Left ventricle myocardium inferior (tissue), 1 donor: ENCODE measurements around the gene PDIA2. TPM values are rescaled to one million over a fixed set of nuclear protein-coding genes. Genes with fewer than 3 reads are reported as not detected.
A peak's percentile ranks its signal among the peaks of the same experiment; 100 is the strongest.

Experiments used
- DNase-seq: peaks from one replicate; pipeline ENCODE4 v3.0.0-alpha.2; 2020
- H3K27ac ChIP-seq: fragments of 200-600 bp; replicated peaks from 2 replicates; pipeline ENCODE4 v1.8.0; 2021
- H3K27me3 ChIP-seq: fragments of 200-600 bp; 2 replicates; pipeline ENCODE4 v1.8.0; 2021; ENCODE audit warnings: low read depth
- H3K36me3 ChIP-seq: fragments of 200-600 bp; 2 replicates; pipeline ENCODE4 v1.8.0; 2021
- H3K4me1 ChIP-seq: fragments of 200-600 bp; 2 replicates; pipeline ENCODE4 v1.8.0; 2021
- H3K4me3 ChIP-seq: fragments of 200-600 bp; 2 replicates; pipeline ENCODE4 v1.8.0; 2021; ENCODE audit warnings: mild to moderate bottlenecking, moderate library complexity
- H3K9me3 ChIP-seq: fragments of 200-600 bp; replicated peaks from 2 replicates; pipeline ENCODE4 v1.8.0; 2021
- intact Hi-C: fragments of 100-400 bp; cut with micrococcal nuclease; formaldehyde crosslinking; loops from one replicate; pipeline ENCODE4 v1.11.0; 2022
- total RNA-seq: library from RNA; stranded (reverse); fragmentation: NEBNext Ultra II Directional; extraction: Animal tissue kit (Norgen Biotek cat#: 25700); gene quantifications from one replicate; pipeline ENCODE4 v1.2.1, GENCODE V29; 2021
- TF ChIP-seq, protein P1 (sequence below): fragments of 200-600 bp; IDR thresholded peaks from 2 replicates; pipeline ENCODE4 v1.8.0; 2021; ENCODE audit warnings: antibody characterized with exemption, mild to moderate bottlenecking, borderline replicate concordance
- donor health status: DM: no; HTN: yes; CAD: no; lungs with severe emphysema.

PDIA2 gene
- total RNA-seq, 1 donor from 2014 or later = 1.6 TPM

DNA sequence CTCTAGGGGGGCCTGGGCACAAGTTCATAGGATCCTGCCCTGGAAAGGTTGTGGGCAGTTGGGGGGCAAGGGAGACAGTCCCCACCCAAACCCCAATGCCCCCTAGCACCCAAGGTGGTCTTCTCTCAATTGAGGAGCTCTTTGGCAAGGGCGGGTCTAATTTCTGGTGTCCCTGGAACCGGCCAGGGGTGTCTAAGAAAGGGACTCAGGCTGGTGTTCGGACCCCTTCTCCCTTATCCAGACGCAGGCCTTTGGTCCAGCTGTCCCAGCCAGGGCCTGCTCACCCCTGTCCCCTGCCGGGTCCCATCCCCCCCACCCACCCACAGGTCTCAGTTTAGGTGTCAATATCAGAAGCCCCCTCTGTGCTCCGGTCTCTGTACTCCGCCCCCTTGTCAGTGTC, 3.4 kb upstream of the PDIA2 start:
- Histone ChIP-seq H3K36me3 (no peaks in the 10 kb centered on the region), H3K4me3 (no peak overlapping the region), H3K27ac (no peak overlapping the region), H3K27me3 (peaks cover 23% of the 10 kb centered on the region), H3K4me1 (peaks cover 40% of the 10 kb centered on the region), H3K9me3 (no peaks in the 10 kb centered on the region)
- DNase-seq = no peak
- TF ChIP-seq, protein P1, sequence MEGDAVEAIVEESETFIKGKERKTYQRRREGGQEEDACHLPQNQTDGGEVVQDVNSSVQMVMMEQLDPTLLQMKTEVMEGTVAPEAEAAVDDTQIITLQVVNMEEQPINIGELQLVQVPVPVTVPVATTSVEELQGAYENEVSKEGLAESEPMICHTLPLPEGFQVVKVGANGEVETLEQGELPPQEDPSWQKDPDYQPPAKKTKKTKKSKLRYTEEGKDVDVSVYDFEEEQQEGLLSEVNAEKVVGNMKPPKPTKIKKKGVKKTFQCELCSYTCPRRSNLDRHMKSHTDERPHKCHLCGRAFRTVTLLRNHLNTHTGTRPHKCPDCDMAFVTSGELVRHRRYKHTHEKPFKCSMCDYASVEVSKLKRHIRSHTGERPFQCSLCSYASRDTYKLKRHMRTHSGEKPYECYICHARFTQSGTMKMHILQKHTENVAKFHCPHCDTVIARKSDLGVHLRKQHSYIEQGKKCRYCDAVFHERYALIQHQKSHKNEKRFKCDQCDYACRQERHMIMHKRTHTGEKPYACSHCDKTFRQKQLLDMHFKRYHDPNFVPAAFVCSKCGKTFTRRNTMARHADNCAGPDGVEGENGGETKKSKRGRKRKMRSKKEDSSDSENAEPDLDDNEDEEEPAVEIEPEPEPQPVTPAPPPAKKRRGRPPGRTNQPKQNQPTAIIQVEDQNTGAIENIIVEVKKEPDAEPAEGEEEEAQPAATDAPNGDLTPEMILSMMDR = no peak
- intact Hi-C loops = no loop called here

DNA sequence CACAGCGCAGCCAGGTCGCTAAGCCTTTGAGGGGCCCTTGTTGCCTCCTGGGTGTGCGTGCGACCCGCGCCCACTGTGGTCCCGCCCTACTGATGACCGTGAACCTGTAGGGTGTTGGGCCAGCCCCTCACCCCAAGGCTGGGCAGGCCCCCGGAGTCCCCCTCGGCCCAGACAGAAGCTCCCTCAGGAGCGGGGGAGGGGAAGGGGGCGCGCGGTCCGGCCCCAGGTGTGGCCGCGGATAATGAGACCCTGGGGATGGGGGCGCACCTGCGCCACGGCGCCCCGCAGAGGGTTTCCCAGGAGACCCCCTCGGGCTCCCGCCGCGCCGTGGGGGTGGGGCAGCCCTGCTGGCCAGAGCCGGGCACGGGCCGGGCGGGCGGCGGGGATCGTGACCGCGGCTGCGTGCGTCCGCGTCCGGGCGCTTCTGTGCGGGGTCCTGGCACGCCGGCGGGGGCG, 2.9 kb upstream of the PDIA2 start:
- Histone ChIP-seq H3K9me3 (no peaks in the 10 kb centered on the region), H3K27ac (no peak overlapping the region), H3K4me1 (peaks cover 35% of the 10 kb centered on the region), H3K36me3 (no peaks in the 10 kb centered on the region), H3K4me3 (peak overlapping the region; percentile 61), H3K27me3 (peaks cover 20% of the 10 kb centered on the region)
- intact Hi-C loops = no loop called here
- no peak for DNase-seq
- TF ChIP-seq, protein P1 = no peak

DNA sequence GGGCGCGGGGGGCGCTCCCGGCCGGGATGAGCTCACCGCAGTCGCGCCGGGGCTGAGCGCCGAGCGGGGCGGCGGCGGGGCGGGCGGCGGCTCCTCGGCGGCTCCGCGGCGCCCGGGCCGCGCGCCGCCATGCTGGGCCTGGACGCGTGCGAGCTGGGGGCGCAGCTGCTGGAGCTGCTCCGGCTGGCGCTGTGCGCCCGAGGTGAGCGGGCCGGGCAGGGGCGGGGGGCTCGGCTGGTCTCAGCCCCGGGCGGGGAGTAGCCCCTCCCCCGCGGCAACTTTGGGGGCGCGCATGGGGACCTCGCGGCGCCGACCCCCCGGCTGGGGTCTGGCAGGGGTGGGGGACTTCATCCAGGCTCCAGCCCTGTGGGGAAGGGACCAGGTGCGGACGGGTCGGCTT, 2.4 kb upstream of the PDIA2 start, which contains the start of gene ARHGDIG:
Gene ARHGDIG, plus strand, starts transcription at position 40 of the 400 bp plus-strand sequence. Its CDS starts 90 bp downstream, at position 130.
- DNase-seq = no peak
- Histone ChIP-seq H3K27ac (no peak within 1 kb of the TSS), H3K4me1 (peaks cover 29% of the 10 kb centered on the region), H3K36me3 (no peaks in the 10 kb centered on the region), H3K4me3 (peak within 1 kb of the TSS; percentile 64), H3K27me3 (peaks cover 20% of the 10 kb centered on the region), H3K9me3 (no peaks in the 10 kb centered on the region)
- intact Hi-C loops = no loop called here
- TF ChIP-seq, protein P1 = no peak

DNA sequence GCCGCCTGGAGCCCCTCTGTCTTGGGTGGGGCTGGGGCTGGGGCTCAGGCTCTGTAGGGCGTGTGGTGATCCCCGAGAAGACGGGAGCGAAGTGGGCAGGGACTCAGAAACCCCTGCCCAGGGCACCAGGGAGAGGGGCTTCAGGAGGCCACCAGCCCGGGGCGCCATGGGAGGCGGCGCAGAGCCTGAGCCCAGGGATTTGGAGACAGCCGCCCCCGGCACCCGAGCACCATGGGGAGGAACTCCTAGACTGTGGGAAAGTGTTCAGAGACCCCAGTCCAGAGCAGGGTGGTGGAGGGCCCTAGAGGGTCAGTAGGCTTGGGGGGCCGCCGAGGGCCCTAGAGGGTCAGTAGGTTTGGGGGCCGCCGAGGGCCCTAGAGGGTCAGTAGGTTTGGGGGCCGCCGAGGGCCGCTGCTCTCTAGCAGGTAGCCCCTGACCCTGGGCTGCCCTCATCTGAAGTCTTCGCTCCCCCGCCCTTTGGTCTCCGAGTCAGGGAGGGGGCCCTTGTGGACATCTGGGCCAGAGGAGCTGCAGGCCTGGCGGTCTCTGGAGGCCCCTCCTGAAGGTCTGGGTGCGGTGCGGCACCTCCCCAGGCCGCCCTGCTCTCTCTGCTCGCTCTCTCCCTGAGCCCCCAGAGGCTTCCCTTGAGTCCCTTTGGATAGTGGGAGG, 1.8 kb upstream of the PDIA2 start:
- Histone ChIP-seq H3K27me3 (peaks cover 20% of the 10 kb centered on the region), H3K36me3 (no peaks in the 10 kb centered on the region), H3K4me3 (peak overlapping the region; percentile 64), H3K4me1 (peaks cover 26% of the 10 kb centered on the region), H3K9me3 (no peaks in the 10 kb centered on the region), H3K27ac (no peak overlapping the region)
- TF ChIP-seq, protein P1 = no peak
- intact Hi-C loops = no loop called here
- DNase-seq = no peak

DNA sequence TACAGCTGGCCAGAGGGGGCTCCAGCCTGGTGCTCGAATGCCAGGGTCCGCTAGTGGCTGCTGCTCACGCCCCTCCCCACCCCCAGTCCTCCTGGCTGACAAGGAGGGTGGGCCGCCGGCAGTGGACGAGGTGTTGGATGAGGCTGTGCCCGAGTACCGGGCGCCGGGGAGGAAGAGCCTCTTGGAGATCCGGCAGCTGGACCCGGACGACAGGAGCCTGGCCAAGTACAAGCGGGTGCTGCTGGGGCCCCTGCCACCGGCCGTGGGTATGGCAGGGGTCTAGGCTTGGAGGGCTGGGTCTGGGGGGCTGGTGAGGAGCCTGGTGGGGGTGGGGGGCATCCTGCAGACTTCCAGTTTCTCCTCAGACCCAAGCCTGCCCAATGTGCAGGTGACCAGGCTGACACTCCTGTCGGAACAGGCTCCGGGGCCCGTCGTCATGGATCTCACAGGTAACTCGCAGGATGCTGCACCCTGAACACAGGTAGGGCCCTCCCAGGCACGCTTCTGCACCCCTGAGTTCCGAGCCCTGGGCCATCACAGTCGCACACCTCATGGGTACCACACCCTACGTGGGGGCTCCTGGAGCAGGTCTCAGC, 1.2 kb upstream of the PDIA2 start:
- peaks cover 6% of the 10 kb centered on the region for H3K36me3 ChIP-seq
- H3K9me3 ChIP-seq = no peaks in the 10 kb centered on the region
- H3K27me3 ChIP-seq = peaks cover 20% of the 10 kb centered on the region
- H3K4me1 ChIP-seq = peaks cover 22% of the 10 kb centered on the region
- H3K4me3 ChIP-seq = peak overlapping the region; percentile 64
- TF ChIP-seq, protein P1 = no peak
- no peak overlapping the region for H3K27ac ChIP-seq
- no peak for DNase-seq
- intact Hi-C loops = no loop called here
